Activated CD8-positive, alpha-beta memory T cell treated with anti-CD3 and anti-CD28 coated beads, Interleukin-2, amount 50 U/mL, for 4 hours (primary cell): ENCODE measurements around the gene AMBP.

Experiments used
- DNase-seq: peaks from one replicate; pipeline ENCODE4 v3.0.0-alpha.2; 2020

The AMBP gene

GRCh38 chr9:114078021-114078780 is at the start of gene AMBP:
Gene AMBP (minus strand): TSS chr9:114078300. CDS start chr9:114078209, 91 bp downstream.
- no peak for DNase-seq

GRCh38 chr9:114126247-114127060 is 48.4 kb upstream of the AMBP start:
- no peak for DNase-seq

- no peak for DNase-seq
These were observed 47.4 kb upstream of the AMBP start for GRCh38 chr9:114125476-114126013.

- DNase-seq, result no peak
These were observed 46.8 kb upstream of the AMBP start for GRCh38 chr9:114124666-114125475.

GRCh38 chr9:114124138-114124537 is 46.0 kb upstream of the AMBP start:
- no peak for DNase-seq

GRCh38 chr9:114123031-114123977 is 45.2 kb upstream of the AMBP start:
- no peak for DNase-seq

GRCh38 chr9:114122136-114123027 is 44.3 kb upstream of the AMBP start:
- no peak for DNase-seq

GRCh38 chr9:114121227-114122135 is 43.4 kb upstream of the AMBP start:
- no peak for DNase-seq

GRCh38 chr9:114120192-114121014 is 42.3 kb upstream of the AMBP start:
- DNase-seq, result no peak

- no peak for DNase-seq
These were observed 41.4 kb upstream of the AMBP start for GRCh38 chr9:114119242-114120191.

- DNase-seq, result no peak
These were observed 40.1 kb upstream of the AMBP start for GRCh38 chr9:114117996-114118830.

GRCh38 chr9:114117614-114117995 is 39.5 kb upstream of the AMBP start:
- DNase-seq, result no peak

GRCh38 chr9:114116126-114116747 is 38.1 kb upstream of the AMBP start:
- DNase-seq, result no peak

GRCh38 chr9:114115654-114116125 is 37.6 kb upstream of the AMBP start:
- DNase-seq, result no peak

GRCh38 chr9:114114364-114114763 is 36.3 kb upstream of the AMBP start:
- DNase-seq, result no peak
